SW480 (cell line): ENCODE data around the gene TREML4.
A peak's percentile ranks its signal among the peaks of the same experiment; 100 is the strongest.

ENCODE experiments used
- DNase-seq: peaks from one replicate; pipeline ENCODE4 v3.0.0-alpha.2; 2016; ENCODE audit warnings: low spot score

The TREML4 gene

DNA sequence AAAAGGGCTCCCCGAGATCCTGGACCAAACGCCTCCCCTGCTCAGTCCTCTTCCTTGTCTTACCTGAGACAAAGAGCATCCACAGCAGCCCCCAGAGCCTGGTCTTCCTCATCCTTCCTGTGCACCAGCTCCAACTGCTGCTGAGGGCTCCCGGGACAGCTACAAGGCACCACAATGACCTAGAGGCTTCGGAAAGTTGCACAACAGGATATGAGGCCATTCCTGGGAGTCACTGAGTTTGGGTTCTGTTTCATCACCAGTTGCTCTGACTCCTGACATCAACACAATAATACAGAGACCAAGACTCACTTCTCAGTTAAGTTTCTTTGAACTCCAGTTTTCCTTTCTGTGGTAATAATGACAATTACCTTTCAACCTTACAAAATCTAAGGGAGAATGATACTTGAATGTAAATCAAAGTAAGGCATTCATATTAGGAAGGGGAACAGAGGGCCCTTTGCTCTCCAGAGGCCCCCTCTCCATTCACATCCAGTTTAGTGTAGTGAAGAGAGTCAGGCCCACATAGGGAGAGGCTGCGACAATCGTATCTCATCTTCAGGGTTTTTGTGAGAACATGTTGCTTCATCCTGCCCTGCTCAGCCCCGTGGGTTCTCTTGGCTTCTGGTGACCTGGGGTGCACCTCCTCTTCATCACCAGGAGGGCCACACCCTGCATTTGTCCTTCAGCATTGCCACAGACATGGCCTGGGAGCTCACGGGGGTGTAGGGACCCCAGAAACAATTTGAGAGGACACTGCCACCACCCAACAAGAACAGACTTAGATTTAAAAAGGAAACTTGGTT is 58.6 kb downstream of the TREML4 start, which contains the start of gene TREM1:
Gene TREM1 (minus strand): TSS at position 139 of the 803 bp plus-strand sequence. CDS start 27 bp downstream, at position 112.
- no peak for DNase-seq

DNA sequence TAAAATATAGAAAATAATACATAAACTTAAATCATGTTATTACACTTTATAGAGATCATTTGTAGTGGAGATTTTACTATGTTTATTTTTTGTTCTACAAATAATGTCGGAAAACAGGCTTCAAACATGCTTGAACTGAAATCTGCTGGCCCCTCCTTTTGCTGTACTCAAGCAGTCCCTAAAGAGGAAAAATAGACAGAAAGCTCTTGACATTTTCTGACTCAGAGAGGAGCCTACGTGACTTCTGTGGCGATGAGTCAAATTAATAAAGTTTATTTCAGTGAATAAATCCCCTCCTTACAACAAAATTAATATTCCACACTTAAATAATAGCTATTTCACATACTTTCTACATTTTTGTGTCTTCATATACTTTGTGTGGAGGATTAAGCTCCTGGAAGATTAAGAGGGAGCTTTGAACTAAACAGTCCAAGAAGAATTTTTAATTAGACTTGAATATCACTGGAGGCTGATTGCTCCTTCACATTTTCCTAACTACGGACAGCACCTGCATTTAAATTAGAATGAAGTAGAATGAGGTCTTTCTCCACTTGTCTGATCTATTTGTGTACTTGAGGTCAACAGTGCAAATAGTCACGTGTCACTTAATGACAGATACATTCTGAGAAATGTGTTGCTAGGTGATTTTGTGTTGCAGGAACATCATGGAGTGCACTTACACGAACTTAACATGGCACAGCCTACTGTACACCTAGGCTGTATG is 60.0 kb downstream of the TREML4 start:
- DNase-seq, result peak; percentile 21
